ENCODE results near the gene RELT.
A peak's percentile ranks its signal among the peaks of the same experiment; 100 is the strongest.

The RELT gene

DNA sequence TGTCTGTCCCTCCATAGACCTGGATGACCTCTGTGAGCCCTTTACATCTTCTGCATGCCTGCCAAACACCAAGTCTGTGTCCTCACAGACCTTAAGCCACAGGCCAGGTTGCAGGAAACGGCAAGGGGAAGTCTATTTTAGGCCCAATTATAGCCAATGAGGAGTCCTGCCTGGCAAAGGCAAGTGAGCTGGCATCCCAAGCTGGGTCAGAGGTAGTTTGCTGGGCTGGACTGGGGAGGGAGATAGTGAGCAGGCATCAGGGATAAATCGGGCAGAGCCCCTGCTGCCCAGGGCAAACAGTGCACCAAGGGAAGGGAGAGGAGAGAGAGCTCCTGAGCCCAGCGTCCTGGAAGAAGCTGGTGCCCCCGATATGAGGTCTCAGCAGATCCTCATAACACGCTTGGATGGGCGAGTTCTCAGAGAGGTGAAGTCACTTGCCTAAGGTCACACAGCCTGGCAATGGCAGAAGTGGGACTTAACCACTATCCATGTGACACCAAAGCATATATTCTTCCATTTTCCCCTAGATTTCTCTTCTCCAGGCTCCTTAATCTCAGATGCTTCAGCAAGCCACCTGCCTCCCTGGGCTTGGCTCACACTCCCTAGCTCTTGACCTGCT, 3.7 kb upstream of the RELT start:
- TF ChIP-seq, protein P1, sequence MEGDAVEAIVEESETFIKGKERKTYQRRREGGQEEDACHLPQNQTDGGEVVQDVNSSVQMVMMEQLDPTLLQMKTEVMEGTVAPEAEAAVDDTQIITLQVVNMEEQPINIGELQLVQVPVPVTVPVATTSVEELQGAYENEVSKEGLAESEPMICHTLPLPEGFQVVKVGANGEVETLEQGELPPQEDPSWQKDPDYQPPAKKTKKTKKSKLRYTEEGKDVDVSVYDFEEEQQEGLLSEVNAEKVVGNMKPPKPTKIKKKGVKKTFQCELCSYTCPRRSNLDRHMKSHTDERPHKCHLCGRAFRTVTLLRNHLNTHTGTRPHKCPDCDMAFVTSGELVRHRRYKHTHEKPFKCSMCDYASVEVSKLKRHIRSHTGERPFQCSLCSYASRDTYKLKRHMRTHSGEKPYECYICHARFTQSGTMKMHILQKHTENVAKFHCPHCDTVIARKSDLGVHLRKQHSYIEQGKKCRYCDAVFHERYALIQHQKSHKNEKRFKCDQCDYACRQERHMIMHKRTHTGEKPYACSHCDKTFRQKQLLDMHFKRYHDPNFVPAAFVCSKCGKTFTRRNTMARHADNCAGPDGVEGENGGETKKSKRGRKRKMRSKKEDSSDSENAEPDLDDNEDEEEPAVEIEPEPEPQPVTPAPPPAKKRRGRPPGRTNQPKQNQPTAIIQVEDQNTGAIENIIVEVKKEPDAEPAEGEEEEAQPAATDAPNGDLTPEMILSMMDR (IDR thresholded peaks at IDR 0.05) = no peak
- Histone ChIP-seq H3K9me3 (ENCODE audit: control insufficient read depth, low read length) (no peaks in the 10 kb centered on the region), H3K4me3 (ENCODE audit: low read depth, low read length) (no peak overlapping the region), H3K27ac (no peak overlapping the region), H3K27me3 (ENCODE audit: control insufficient read depth, insufficient read depth, low read length) (no peaks in the 10 kb centered on the region), H3K9ac (no peak overlapping the region), H3K79me2 (no peaks in the 10 kb centered on the region), H2AFZ (no peak overlapping the region), H3K4me1 (no peaks in the 10 kb centered on the region), H3K36me3 (ENCODE audit: control insufficient read depth, insufficient read depth, low read length) (no peaks in the 10 kb centered on the region), H3K4me2 (ENCODE audit: low read length) (no peak overlapping the region)

DNA sequence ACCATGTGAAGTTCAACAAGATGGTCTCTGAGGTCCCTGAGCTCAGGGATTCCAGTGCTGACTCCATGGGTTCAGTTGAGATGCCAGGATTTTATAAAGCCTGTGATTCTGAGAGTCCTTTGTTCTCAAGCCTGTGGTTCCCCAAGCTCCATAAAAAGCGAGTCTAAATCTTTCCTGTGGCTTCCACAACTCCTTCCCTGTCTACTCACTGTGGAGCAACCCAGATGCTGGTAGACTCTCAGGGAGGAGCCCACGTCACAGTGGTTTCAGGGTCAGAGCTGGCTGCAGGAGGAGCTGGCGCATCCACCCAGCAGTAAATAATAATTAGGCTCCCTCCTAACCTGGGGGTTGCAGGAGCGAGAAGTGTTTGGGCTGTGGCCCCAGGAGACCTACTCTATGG, 2.0 kb upstream of the RELT start:
- H3K9ac ChIP-seq = no peak overlapping the region
- TF ChIP-seq, protein P1 (IDR thresholded peaks at IDR 0.05) = no peak
- H3K4me1 ChIP-seq = no peaks in the 10 kb centered on the region
- H3K27me3 ChIP-seq (ENCODE audit: control insufficient read depth, insufficient read depth, low read length) = no peaks in the 10 kb centered on the region
- no peaks in the 10 kb centered on the region for H3K9me3 ChIP-seq (ENCODE audit: control insufficient read depth, low read length)
- H3K36me3 ChIP-seq (ENCODE audit: control insufficient read depth, insufficient read depth, low read length) = no peaks in the 10 kb centered on the region
- no peak overlapping the region for H2AFZ ChIP-seq
- no peaks in the 10 kb centered on the region for H3K79me2 ChIP-seq
- no peak overlapping the region for H3K4me3 ChIP-seq (ENCODE audit: low read depth, low read length)
- no peak overlapping the region for H3K4me2 ChIP-seq (ENCODE audit: low read length)
- H3K27ac ChIP-seq = no peak overlapping the region

DNA sequence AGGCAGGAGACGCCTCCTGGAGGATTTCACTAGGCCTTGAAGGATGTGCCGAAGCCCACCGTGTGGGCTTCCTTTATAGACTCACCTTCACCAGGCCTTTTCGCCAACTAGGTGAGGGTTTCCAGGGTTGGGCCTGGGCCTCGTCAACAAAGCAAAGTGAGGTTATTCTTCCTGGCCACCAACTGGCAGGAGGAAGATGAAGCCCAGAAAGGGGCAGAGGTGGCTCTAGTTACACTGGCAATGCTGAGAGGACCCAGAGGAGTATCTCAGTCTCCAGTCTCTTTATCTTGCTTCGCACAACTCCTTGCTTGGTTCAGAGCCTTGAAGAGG, 404 bp upstream of the RELT start:
- Histone ChIP-seq H3K4me3 (ENCODE audit: low read depth, low read length) (no peak overlapping the region), H3K9ac (no peak overlapping the region), H3K79me2 (no peaks in the 10 kb centered on the region), H3K4me1 (no peaks in the 10 kb centered on the region), H3K9me3 (ENCODE audit: control insufficient read depth, low read length) (no peaks in the 10 kb centered on the region), H3K27me3 (ENCODE audit: control insufficient read depth, insufficient read depth, low read length) (no peaks in the 10 kb centered on the region), H3K27ac (peak overlapping the region; percentile 45), H3K36me3 (ENCODE audit: control insufficient read depth, insufficient read depth, low read length) (no peaks in the 10 kb centered on the region), H3K4me2 (ENCODE audit: low read length) (peak overlapping the region; percentile 61), H2AFZ (peak overlapping the region; percentile 80)
- TF ChIP-seq, protein P1 (IDR thresholded peaks at IDR 0.05) = no peak

DNA sequence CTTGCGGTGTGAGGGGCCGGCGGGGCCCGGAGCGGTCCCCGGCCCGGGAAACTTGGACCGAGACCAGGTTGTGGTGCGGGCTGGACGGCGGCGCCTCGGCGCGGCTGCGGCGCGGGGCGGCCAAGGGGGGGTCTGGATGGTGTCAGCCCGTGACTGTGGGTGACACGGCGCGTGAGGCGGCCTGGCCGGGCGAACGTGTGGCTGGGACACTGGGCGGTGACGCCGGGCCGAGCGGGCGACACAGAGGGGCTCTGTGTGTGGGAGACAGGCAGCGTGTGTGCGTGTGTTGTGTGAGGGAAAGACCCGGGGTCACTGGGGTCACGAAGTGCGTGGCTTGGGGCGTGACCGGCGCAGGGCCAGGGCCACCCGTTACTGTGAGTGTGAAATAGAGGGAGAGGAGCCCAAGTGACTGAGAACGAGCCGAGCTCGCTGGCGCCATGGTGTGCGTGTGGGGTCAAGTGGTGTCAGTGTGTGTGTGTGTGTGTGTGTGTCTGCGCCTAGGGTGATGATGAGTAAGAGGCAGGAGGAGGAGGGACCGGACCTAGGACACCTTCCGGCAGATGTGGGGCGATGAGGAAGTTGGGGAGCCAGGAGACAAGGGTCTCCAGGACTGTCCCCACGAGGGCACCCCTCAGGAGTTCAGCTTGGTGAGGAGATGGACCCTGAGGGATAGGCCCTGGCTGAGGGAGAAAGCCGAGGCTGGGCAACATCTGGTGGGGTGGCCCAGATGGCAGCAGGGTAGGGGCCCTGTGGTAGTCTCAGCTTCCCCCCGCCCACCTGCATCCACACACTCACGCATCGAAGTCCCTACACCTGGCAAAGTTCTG, 817 bp downstream of the RELT start:
- H3K9ac ChIP-seq = no peak overlapping the region
- peak overlapping the region; percentile 80 for H2AFZ ChIP-seq
- H3K36me3 ChIP-seq (ENCODE audit: control insufficient read depth, insufficient read depth, low read length) = no peaks in the 10 kb centered on the region
- H3K4me1 ChIP-seq = no peaks in the 10 kb centered on the region
- TF ChIP-seq, protein P1 (IDR thresholded peaks at IDR 0.05) = no peak
- no peaks in the 10 kb centered on the region for H3K9me3 ChIP-seq (ENCODE audit: control insufficient read depth, low read length)
- no peak overlapping the region for H3K27ac ChIP-seq
- no peaks in the 10 kb centered on the region for H3K79me2 ChIP-seq
- H3K4me3 ChIP-seq (ENCODE audit: low read depth, low read length) = peak overlapping the region; percentile 49
- H3K27me3 ChIP-seq (ENCODE audit: control insufficient read depth, insufficient read depth, low read length) = no peaks in the 10 kb centered on the region
- H3K4me2 ChIP-seq (ENCODE audit: low read length) = peak overlapping the region; percentile 61

All from parathyroid adenoma (tissue), 2 donors.